CD4-positive, alpha-beta T cell treated with Interleukin-17A for 4 hours (primary cell): ENCODE results near the gene TENM4.

ENCODE experiments used
- DNase-seq: peaks from one replicate; pipeline ENCODE4 v3.0.0-alpha.2; 2020; ENCODE audit warnings: mixed read lengths

Gene TENM4

GRCh38 chr11:78763664-78764063 is 677.2 kb downstream of the TENM4 start:
- no peak for DNase-seq

- DNase-seq: no peak
Measured at GRCh38 chr11:78762105-78762504, 678.7 kb downstream of the TENM4 start.

- no peak for DNase-seq
Measured at GRCh38 chr11:78759071-78759470, 681.8 kb downstream of the TENM4 start.

DNA sequence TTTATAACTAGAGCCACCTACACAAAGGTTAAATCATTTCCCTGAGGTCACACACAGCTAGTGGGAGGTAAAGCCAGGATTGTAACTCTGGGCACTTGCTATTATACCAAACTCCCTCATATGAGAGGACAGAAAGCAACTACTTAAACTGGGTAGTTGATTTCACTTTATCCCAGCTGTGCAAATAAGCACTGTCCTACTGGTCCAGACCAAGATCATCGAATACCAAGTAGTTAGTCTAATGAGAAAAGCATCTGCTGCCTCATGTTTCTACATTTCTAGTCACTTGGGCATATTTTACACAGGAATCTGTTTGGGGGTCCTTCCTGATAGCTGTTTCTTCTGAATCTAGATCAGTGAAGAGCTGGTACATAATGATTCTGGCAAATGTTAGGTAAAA is 687.5 kb downstream of the TENM4 start:
- no peak for DNase-seq

GRCh38 chr11:78752494-78752893 is 688.3 kb downstream of the TENM4 start:
- DNase-seq: no peak

GRCh38 chr11:78748918-78749690 is 691.7 kb downstream of the TENM4 start:
- no peak for DNase-seq

GRCh38 chr11:78744949-78745348 is 695.9 kb downstream of the TENM4 start:
- DNase-seq: no peak

GRCh38 chr11:78744202-78744601 is 696.6 kb downstream of the TENM4 start:
- DNase-seq: no peak

DNA sequence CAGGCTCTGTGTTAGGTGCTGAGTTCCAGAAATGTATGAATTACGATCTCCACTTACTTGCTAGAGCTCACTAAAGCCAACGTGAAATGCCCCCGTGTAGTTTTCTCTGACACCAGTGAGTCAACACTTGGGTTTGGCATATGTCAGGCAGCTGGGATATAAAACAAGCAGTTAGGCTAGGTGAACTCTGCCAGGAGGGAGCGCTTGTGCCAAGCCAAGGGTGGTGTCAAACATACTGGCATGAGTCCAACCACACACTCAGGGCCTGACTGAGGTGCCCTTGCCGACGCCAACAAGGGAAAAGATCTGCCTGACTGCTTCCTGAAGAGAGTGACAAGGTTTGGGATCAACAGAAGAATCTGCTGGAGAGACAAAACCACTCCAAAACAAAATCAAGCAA is 698.4 kb downstream of the TENM4 start:
- DNase-seq: no peak

DNA sequence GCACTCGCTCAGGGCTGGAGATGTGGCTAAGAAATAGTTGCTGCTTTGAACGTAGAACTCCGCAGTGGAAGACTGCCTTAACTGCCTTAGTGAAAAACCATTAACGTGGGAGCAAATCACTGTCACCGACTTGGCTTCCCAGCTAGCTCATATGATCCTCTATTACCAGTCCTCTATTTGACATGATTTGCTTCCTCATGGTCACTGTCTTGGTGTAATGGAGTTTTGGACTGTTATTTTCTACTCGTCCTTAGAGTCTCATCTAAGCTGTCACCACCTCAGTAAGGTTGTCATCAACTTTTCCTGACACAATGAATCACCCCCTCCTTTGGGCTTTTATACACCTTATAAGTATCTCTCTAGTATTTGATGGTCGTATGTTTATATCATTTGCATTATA is 699.1 kb downstream of the TENM4 start:
- DNase-seq: no peak

GRCh38 chr11:78740199-78741071 is 700.4 kb downstream of the TENM4 start:
- DNase-seq: no peak

DNA sequence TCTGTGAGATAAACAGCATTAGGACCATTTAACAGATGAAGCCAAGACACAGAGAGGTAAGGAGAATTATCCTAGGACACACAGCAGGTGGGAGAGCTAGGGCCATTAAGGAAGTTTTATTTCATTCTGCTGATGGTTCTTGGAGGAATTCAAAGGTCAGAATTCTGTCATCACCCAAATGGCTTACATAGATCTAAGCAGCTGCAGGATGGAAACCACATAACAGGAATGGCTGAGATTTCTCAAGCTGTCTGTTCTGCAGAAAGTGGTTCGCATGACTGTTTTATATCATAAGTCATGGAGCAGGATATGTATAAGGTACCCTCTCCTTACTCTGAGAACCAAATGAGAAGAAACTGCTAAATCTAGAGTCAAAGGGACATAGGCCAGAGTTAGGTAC is 702.9 kb downstream of the TENM4 start:
- DNase-seq: no peak

DNA sequence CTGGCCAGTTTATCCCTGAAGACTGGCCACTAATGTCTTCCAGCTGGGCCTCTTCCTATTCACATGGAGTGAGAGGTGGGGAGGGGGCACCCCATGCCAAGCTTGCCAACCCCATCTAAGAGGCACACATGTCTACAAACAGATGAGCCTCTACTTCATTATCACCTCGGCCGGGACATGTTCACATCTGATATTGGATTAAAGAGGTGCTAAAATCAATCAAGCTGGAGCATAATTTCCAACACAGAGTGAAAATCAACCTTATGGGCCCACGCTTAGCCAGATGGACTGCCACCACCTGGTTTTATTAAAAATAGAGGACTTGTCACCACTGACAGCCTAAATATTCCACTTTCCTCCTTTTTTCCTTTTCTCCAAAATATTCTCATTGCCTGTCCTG is 703.5 kb downstream of the TENM4 start:
- DNase-seq: no peak

DNA sequence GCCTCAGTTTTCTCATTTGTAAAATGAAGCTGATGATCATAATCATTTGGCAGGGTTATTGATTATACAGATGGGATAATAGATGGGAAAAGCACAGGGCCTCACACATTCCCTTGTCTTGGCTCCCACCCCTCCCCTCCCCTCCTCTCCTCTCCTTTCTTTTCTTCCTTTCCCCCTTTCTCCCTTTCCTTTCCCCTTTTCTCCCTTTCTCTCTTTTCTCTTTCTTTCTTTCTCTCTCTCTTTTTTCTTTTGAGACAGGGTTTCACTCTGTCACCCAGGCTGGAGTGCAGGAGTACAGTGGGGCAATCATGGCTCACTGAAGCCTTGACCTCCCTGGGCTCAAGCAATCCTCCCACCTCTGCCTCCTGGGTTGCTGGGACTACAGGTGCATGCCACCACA is 705.1 kb downstream of the TENM4 start:
- DNase-seq: no peak

DNA sequence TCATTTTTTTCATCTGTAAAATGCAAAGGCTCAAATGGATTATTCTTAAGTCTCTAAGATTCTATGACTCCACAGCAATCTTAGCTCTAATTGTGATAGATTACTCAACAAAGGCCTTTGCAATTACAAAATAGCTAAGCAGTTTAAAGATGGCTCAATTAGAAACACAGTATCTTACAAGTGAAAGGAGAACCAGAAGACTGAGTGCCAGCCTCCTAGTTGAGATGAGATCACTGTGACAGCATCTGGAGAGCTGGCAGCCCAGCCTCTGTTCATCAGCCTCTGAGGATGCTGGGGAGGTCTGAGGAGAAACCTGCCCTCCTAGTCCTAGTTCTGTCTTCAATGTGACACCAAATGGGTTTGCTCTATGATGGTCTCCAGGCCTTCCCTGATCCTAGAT is 707.8 kb downstream of the TENM4 start:
- no peak for DNase-seq

DNA sequence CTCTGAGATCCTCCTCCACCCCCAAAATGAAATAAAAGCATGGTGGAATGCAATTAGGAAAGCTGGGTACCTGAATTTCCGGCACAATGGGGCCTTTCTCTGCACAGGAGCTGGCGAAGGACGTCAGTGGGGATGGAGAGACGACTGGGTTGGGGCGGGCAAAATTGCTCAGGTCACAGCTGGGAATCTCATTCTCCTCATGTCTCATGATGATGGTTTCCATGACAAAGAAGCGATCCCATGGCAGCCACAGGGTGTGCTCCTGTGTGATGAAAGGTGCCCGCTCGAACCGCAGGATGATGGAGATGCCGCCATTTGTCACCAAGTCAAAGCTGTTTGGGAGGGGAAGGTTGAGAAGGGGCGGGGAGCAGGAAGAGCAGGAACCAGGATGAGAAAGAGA is 708.6 kb downstream of the TENM4 start:
- DNase-seq: no peak

GRCh38 chr11:78731027-78731426 is 709.8 kb downstream of the TENM4 start:
- no peak for DNase-seq

GRCh38 chr11:78730267-78730824 is 710.5 kb downstream of the TENM4 start:
- no peak for DNase-seq

GRCh38 chr11:78727816-78728215 is 713.0 kb downstream of the TENM4 start:
- no peak for DNase-seq

- no peak for DNase-seq
Measured at GRCh38 chr11:78725200-78725599, 715.6 kb downstream of the TENM4 start.

DNA sequence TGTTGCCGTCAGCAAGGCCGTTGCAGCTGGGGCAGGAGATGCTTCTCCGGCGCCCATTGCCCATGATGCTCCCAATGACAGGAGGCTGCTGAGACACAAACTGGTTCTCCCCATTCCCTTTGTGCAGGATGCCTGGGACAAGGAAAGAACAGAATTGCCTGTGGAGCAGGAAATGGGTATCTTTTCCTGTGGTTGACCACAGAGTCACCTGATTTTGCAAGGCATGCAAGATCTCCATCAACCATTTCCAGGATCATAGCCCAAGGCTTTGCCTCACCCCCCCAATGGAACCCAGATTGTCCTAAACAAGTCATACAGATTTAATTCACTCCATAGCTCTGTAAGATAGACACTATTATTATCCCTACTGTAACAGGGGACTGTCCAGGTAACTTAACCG is 718.0 kb downstream of the TENM4 start:
- no peak for DNase-seq

DNA sequence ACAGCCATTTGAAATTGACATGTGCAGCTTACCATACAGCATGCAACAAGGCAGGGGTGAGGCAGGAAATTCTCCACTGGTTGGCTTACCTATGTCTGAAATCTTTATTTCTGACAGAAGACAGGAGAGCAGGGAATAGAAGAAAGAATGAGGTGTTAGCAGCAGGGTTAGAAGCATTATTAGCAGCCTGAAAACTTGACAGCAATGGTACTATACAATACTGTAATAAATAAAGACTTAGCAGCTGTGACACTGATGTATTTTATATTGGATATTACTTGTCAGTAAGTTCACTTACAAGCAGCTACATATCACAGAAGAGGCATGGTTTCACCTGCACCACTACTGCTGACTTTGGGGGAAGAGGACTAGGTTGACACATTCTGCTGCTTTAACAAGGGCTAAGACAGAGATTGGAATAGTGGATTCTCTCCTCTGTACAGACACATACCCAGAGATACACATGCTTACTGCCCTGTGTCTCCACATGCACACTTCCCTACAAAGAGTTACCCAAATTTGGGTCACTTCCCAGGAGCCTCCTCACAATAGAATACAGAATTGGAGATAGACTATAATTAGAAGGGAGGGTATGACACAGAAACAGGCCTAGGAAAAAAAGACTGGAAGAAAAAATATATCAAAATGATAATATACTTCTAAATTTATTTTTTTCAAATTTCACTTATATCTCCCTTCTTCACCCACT is 720.4 kb downstream of the TENM4 start:
- DNase-seq: no peak

GRCh38 chr11:78717041-78717440 is 723.8 kb downstream of the TENM4 start:
- no peak for DNase-seq
